Brain pericyte (primary cell): ENCODE measurements around the gene TMEM175.

Experiments
- DNase-seq: peaks from one replicate; pipeline ENCODE4 v3.0.0-alpha.2; 2012; ENCODE audit warnings: low read depth, low spot score

The TMEM175 gene, protein sequence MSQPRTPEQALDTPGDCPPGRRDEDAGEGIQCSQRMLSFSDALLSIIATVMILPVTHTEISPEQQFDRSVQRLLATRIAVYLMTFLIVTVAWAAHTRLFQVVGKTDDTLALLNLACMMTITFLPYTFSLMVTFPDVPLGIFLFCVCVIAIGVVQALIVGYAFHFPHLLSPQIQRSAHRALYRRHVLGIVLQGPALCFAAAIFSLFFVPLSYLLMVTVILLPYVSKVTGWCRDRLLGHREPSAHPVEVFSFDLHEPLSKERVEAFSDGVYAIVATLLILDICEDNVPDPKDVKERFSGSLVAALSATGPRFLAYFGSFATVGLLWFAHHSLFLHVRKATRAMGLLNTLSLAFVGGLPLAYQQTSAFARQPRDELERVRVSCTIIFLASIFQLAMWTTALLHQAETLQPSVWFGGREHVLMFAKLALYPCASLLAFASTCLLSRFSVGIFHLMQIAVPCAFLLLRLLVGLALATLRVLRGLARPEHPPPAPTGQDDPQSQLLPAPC

DNA sequence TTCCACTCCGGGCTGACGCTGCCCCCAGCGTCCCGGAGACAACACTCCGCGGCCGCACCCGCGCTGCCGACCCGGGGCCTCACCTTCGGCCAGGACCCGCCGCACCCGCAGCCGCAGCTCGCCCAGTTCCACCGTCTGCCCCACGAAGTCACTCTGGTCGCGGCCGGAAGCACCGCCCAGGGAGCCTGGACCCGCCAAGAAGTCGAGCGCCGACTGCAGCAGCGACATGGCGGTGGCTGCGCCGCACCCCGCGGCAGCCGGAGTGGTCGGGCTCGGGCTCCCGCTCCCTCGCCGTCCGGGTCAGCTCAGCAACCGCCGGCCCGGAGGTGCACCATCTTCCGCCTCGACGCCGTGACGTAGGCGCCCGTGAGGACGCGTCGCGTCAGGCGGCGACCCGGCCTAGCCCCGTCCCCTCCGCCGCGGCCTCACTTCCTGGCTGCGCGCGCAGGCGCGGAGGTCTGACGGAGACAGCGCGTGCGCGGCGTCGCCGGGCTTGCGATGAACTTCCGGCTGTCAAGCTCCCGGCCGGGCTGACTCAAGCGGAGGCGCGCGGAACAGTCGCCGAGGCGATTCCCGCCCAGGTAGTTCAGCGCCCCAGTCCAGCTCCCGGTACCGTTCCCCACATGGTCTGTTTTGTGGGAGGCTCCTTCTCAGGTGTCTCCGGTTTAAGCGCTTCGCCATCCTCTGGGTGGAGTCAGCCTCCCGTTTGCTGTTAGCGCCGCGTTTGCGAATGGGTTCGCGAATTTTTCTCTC lies at the start of gene TMEM175, which contains the start of gene GAK:
TSS of gene TMEM175 (plus strand) at position 501 of the 753 bp plus-strand sequence. CDS start 15,280 bp downstream, outside the sequence.
TSS of gene GAK (minus strand) at position 357 of the 753 bp plus-strand sequence. CDS start at position 228, 129 bp downstream.
- DNase-seq, result peak; percentile 91

DNA sequence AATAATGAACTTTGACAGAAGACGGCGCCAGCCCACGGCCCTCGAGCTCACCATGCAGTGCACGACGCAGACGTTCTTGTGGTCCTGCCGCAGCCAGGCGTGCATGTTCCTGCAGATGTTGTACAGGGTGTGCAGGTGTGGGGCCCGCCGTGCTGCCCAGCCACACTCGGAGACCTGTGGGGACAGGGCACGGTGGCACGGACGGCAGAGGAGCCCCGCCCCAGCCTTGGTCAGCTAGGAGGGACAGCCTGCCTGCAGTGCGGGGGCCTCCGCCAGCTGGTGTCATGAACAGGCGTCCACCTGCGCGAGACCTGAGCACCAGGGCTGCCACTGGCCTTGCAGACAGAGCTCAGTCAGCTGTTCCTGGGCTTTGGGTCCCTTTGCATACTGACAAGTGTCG lies 49.6 kb upstream of the TMEM175 start:
- no peak for DNase-seq

DNA sequence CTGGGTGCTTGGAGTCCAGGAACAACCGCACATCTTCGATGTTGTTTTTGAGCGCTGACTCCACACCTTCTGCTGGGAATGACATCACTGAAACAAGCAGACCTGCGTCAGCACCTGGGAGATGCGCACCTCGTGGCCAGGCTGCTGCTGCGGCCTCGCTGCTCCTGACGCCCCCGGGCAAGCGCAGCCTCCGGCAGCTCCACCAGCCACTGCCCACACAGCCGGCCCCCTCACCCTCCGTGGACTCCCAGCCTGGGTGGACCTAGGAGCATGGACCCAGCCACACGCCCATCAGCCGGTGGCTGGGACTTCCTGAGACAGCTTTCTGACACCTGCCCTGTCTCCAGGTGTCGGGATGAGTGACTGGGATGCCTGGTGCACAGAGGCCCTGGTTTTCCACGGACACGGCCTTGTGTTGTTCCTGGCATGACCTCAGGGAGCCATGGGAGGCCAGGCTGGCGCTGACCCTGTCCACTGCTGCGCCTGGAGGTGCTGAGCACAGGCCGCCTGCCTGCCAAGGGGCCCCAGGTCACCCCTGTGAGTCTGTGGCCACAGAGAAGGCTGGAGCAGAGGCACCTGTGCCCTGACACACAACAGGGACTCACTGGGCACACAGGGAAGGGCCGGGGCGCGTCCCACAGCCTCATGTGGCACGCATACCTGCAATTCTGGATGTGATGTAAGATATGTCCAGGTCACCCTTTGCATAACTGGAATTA lies 48.7 kb upstream of the TMEM175 start:
- DNase-seq, result no peak

DNA sequence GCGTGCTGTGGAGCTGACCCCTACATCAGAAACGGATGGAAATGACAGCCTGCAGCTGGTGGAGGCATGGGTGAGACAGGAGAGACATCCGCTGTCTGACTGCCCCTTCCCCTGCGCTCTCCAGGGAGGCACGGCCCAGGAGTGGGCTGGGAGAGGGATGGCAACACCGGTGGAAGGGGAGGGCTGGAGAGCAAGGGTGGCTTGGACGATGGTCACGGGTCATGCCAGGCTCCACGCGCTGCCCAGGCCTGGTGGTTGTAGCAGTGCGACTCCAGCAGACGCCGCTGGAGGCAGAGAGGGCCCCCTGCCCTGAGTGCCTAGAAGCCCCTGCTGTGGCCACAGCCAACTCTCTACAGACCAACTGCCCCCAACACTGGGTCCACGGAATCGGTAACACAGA lies 48.0 kb upstream of the TMEM175 start:
- no peak for DNase-seq

DNA sequence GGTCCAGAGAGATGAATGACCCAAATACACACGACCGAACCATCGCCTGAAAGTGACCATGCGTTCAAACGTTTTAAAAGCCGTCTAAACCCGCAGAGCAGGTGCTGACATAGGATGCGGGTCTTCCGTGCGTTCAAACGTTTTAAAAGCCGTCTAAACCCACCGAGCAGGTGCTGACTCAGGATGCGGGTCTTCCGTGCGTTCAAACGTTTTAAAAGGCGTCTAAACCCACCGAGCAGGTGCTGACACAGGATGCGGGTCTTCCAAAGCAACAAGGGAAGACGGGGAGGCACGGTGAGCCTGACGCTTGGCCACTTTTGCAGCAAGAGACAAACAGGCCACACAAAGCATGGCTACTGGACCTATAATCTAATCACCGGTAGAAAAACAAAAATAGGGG lies 47.4 kb upstream of the TMEM175 start:
- DNase-seq, result no peak

DNA sequence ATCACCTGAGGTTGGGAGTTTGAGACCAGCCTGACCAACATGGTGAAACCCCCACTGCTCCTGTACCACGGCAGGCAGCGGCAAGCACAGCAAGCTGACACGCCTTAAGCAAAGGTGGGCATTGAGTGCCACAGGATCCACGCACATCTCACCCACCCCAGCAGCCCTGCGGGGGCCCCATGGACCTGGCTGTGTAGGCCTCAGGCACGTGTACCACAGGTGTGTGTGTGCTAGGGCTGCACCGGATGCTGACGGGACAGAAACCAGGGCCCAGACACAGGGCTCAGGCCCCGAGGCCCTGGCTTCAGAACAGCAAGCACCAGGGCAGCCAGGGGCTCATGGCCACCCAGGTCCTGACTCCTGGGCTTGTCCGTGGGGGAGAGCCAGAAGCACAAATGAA lies 46.9 kb upstream of the TMEM175 start:
- DNase-seq, result no peak

DNA sequence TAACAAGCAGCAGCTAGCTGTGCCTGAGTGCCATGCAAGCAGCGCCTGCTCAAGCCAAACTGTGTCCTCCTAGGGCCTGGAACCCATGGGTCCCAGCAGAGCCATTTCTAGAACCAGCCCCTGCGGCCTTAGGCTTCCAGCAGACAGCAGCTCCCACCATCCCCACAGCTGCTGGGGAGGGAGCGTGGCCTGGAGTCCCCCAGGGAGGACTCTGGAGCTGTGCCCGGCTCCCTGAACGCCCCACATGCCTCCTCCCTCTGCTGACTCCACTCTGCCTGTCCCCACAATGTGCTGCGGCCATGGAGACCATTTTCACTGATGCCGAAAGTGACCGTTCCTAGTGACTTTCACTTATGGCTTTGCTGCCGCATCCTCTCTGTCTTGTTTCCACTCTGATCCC lies 46.0 kb upstream of the TMEM175 start:
- no peak for DNase-seq

DNA sequence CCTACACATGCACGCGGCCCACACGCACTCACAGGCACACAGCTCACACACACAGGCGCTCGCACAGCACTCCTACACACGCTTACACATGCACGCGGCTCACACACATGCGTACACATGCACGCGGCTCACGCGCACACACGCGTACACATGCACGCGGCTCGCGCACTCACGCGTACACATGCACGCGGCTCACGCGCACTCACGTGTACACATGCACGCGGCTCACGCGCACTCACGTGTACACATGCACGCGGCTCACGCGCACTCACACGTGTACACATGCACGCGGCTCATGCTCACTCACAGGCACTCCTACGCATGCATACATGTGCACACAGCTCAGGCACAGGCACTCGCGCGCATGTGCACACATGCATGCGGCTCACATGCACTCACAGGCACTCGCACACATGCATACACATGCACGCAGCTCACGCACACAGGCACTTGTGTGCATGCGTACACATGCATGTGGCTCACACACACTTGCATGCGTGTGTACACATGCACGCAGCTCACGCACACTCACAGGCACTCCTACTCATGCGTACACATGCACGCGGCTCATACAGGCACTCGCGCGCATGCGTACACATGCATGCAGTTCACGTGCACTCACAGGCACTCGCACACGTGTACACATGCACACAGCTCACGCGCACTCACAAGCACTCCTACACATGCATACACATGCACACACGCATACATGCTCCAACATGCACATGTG lies 45.1 kb upstream of the TMEM175 start:
- DNase-seq, result no peak

DNA sequence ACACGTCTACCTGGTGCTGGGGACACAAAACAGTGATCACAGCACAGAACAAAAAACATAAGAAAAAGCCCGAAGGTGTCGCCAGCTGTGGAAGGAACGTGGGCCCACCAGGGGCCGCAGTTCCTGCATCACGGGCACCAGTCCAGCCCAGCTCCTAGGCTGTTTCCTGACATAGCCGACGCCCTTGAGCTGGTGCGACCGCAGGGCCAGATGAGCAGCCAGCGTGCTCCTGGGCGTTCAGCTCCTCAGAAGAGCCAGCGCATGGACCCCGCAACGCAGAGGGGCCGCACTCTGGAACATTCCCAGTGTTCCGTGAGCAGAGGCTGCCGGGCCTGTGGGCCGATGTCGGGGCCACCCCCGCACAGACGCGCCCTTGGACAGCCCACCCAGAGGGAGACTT lies 44.2 kb upstream of the TMEM175 start:
- DNase-seq, result no peak

DNA sequence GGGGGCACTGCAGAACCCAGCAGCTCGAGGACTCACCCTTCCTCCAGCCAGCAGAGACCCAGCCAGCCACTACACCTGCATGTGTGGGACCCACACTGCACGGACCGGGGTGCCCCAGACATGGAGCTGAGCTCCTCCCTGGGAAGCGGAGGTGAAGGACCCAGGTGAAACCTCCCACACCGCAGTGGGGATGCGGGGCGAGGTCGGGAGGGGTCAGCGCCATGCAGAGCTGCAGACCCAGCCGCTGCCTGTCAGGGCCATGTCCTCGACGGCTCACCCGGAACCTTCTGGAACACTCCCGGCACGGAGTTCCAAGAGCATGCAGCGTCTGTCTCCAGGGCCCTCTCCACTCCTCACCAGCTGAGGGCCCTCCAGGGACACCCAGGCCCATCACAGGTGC lies 42.7 kb upstream of the TMEM175 start:
- no peak for DNase-seq

DNA sequence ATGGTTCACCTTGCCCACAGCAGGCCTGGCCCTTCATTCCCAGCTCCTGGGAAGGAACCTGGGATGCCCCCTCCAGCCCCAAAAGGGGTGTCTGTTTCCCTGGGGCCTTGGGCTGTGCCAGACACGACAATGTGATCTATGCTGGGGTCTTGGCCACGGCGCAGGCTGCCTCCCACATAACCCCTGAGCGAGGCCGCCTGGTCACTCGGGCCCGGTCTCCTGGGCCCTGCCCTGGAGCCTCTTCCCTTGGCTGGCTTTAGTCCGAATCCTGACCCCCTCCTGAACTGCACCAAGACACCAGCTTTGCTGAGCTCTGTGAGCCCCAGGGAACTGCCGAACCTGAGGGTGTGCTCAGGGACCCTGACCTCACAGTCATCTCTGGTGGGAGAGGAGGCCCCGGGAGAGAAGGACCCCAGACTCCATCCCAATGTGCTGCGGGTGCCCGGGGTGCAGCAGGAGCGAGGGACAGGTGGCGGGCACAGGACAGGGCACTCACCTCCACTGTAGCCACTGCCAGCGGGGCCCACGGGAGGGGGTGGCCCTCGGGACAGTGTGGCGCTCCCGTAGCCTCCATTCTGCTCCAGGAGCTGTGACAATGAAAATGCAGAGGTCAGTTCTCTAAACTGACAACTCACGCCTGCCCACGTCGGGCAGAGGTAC lies 42.1 kb upstream of the TMEM175 start:
- no peak for DNase-seq

DNA sequence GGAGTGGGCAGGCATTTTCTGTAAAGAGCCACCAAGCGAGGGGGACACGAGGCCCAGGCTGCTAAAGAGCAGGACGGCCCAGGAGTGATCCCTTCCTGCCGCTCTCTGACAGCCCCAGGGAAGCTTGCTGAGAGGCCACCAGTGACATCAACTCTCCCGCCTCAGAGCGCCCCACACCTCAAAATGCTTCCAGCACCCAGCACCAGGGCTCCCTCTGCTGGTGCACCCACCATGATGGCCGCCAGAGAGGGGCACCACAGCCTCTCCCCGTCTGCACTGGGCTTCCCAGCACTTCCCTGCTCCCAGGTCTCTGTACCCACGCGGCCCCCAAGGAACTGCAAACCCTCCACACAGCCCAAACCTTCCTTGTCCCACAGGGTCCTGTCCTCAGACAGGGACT lies 40.5 kb upstream of the TMEM175 start:
- no peak for DNase-seq

DNA sequence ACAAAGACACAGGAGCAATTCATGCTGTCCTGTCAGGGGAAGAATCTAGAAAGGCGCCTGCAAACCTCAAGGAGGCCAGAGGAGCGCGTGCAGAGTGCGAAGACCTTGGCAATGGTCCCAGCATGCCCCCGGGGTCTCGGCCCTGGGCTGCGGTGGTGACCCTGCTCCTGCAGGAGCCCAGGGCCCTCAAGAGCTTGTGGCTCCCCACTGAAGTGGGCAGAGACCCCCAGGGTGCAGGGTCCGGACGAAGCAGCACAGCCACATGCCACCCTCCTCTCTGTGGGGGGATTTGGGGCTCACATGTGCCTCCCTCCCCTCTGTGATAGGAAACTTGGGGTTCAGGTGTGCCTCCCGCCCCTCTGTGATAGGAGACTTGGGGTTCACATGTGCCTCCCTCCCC lies 39.5 kb upstream of the TMEM175 start:
- DNase-seq, result no peak

DNA sequence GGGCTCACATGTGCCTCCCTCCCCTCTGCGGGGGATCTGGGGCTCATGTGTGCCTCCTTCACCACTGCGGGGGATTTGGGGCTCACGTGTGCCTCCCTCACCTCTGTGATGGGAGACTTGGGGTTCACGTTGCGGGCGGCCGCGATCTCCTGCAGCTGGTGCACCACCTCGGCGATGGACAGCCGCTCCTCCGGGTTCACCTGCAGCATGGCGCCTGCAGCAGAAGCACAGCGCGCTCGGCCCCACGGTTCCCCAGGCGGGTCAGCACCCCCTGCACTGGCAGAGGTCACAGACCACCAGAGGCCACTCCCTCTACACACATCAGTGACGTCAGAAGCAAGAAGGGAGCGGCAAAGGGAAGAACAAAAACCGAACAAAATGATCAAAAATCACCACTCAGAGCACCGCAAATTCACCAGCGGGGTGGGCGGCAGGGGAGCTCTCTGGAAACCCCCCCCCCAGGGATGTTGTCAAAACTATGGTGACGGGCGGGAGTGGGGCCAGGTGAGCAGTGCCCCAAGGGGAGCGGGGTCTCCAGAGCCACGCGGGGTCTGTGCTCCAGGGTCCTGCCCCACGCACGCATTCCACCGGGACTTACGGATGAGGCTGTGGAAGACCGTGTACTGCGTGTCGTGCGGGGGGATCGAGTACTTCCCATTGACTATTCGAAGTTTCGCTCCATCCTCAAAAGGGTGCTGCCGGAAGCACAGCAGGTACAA lies 38.8 kb upstream of the TMEM175 start:
- no peak for DNase-seq

DNA sequence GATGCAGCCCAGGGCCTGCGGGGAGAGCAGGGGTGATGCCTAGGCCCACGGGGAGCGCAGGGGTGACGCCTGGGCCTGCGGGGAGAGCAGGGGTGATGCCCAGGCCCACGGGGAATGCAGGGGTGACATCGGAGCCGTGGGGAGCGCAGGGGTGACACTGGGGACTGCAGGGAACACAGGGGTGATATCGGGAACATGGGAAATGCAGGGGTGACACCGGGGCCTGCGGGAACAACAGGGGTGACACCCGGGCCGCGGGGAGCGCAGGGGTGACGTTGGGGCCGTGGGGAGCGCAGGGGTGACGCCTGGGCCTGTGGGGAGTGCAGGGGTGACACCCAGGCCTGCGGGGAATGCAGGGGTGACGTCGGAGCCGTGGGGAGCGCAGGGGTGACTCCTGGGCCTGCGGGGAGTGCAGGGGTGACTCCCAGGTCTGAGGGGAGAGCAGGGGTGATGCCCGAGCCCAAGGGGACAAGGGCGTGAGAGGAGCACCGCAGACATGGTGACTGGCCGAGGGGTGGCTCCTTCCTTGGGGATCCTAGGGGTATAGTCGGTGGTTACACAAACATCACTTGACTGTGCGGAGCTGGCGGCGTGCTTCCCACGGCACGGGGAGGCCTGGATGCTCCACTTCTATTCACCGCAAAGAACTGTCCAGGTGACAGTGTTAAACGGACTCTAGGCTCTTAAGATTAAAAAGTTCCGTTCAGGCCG lies 38.1 kb upstream of the TMEM175 start:
- no peak for DNase-seq

DNA sequence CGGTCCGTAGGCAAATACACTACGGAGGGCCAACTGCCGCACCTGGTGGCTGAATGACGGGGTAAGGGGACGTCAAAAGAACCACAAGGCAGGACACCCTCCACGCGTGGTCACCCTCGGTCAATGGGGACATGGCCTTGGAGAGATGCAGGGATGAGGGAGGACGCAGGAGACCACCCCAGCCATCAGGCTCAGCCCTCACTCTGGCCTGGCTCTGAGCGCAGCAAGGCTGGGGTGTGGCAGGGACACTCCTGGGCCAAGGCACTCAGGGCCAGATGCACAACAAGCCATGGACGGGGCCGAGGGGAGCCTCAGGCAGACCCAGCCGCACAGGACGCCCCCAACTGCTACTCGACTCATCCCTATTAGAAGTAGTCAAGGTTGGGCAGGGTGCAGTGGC lies 36.7 kb upstream of the TMEM175 start:
- no peak for DNase-seq

DNA sequence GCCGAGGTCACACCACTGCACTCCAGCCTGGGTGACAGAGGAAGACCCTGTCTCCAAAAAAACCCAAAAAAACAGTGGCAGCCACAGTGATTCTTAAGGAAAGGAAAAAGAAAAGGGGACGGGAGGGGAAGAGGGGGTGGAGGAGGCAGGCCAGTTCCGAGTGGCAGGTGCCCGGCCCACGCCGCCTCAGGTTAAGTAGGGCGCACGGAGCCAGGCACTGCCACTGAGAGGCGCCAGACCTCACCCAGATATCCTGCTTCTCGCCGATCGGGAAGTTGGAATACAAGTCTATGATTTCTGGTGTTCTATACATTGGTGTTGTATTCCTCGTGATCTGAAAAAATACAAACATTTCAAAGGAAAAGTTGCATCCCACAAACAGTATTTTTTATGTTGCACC lies 36.0 kb upstream of the TMEM175 start:
- DNase-seq, result no peak

DNA sequence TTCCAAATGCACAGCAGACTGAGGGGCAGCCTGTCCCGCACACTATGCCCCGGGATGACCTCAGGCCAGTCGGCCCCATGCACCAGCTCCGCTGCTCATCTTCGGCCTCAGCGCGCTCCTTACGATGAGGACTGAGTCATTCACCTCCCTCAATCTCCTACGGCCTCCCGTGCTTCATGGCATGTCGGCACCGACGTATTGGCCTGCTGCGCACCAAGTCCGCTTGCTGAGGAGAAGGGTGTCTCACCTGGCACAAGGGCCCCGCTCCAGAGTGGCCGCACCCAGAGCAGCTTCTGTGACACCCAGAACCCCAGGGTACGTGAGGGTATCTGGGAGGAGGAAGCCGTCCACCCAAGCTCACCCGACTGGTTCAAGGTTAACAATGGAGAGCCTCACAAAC lies 35.6 kb upstream of the TMEM175 start:
- no peak for DNase-seq

DNA sequence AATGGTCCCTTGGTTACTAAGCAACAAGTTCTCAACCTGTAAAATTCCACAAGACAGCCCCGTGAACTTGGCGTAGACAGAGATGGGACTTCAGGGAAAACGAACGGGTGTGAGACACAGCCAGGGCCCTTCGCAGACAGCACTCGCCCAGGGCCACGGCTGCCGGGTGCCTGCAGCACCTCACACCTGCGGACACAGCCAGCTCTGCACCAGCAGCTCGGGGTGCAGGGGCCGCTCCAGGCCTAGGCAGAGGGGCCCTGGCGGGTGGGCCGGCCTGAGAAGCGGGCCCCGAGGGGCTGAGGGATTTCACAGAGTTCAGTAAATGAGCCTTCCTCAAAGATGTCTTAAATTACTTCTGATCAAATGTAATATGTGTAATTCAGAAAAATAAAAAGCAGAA lies 34.1 kb upstream of the TMEM175 start:
- DNase-seq, result no peak
